Neuronal stem cell (in vitro differentiated cells): ENCODE measurements around the gene ENPP6.

Source experiments
- DNase-seq: peaks from one replicate; pipeline ENCODE4 v3.0.0-alpha.2; 2013; ENCODE audit warnings: low spot score
- H2AFZ ChIP-seq: one replicate; pipeline ENCODE4 v1.6.1; 2013; ENCODE audit warnings: mild to moderate bottlenecking, low read length, inconsistent platforms
- H2AK5ac ChIP-seq: 2 replicates; pipeline ENCODE4 v1.6.1; 2013; ENCODE audit warnings: low read depth, mild to moderate bottlenecking, inconsistent platforms, low read length, moderate library complexity, mixed read lengths
- H2BK120ac ChIP-seq: 2 replicates; pipeline ENCODE4 v1.6.1; 2013; ENCODE audit warnings: low read depth, mild to moderate bottlenecking, inconsistent platforms, low read length, moderate library complexity, mixed read lengths
- H2BK12ac ChIP-seq: one replicate; pipeline ENCODE4 v1.6.1; 2013; ENCODE audit warnings: low read length, inconsistent platforms
- H2BK15ac ChIP-seq: 2 replicates; pipeline ENCODE4 v1.6.1; 2013; ENCODE audit warnings: mild to moderate bottlenecking, low read length, inconsistent platforms, mixed read lengths
- H2BK5ac ChIP-seq: one replicate; pipeline ENCODE4 v1.6.1; 2013; ENCODE audit warnings: inconsistent platforms, mild to moderate bottlenecking, low read length, moderate library complexity
- H3K14ac ChIP-seq: one replicate; pipeline ENCODE4 v1.6.1; 2013; ENCODE audit warnings: low read length, inconsistent platforms
- H3K18ac ChIP-seq: 2 replicates; pipeline ENCODE4 v1.6.1; 2013; ENCODE audit warnings: low read length, inconsistent platforms
- H3K23ac ChIP-seq: 2 replicates; pipeline ENCODE4 v1.6.1; 2013; ENCODE audit warnings: low read depth, mild to moderate bottlenecking, mixed read lengths, low read length, inconsistent platforms; ENCODE audit not compliant: poor library complexity
- H3K27ac ChIP-seq: replicated peaks from 3 replicates; pipeline ENCODE4 v1.5.1; 2013; ENCODE audit warnings: low read length, inconsistent platforms
- H3K27me3 ChIP-seq, 3 experiments: 2 replicates each; pipeline ENCODE4 v1.6.1; 2013; ENCODE audit warnings: low read length in 3 of 3, mild to moderate bottlenecking in 2 of 3, inconsistent platforms in 1 of 3, low read depth in 1 of 3, mixed read lengths in 1 of 3, moderate library complexity in 1 of 3; ENCODE audit not compliant: control insufficient read depth in 3 of 3, insufficient read depth in 3 of 3
- H3K36me3 ChIP-seq, 2 donors: replicated peaks in 1 of 2; 2 replicates each; pipeline ENCODE4 v1.6.1; 2013; ENCODE audit warnings: low read length in 2 of 2; ENCODE audit not compliant: control insufficient read depth in 2 of 2, insufficient read depth in 2 of 2
- H3K4ac ChIP-seq: 2 replicates; pipeline ENCODE4 v1.6.1; 2013; ENCODE audit warnings: inconsistent platforms, mild to moderate bottlenecking, low read length, moderate library complexity
- H3K4me1 ChIP-seq, 2 donors: 1 replicate in 1 of 2; 2 replicates in 1 of 2; pipeline ENCODE4 v1.6.1; 2013; ENCODE audit warnings: low read length in 2 of 2, low read depth in 1 of 2; ENCODE audit not compliant: control insufficient read depth in 2 of 2, insufficient read depth in 1 of 2
- H3K4me2 ChIP-seq: one replicate; pipeline ENCODE4 v1.6.1; 2013; ENCODE audit warnings: mild to moderate bottlenecking, low read length, inconsistent platforms; ENCODE audit not compliant: insufficient read depth, poor library complexity, severe bottlenecking
- H3K4me3 ChIP-seq, 2 donors: 2 replicates each; pipeline ENCODE4 v1.5.1; 2013; ENCODE audit warnings: low read length in 2 of 2, mild to moderate bottlenecking in 2 of 2, inconsistent platforms in 1 of 2, moderate library complexity in 1 of 2
- H3K79me1 ChIP-seq: one replicate; pipeline ENCODE4 v1.6.1; 2013; ENCODE audit warnings: low read depth, mild to moderate bottlenecking, inconsistent platforms, low read length, moderate library complexity
- H3K9ac ChIP-seq: one replicate; pipeline ENCODE4 v1.6.1; 2013; ENCODE audit warnings: mild to moderate bottlenecking, low read depth, low read length, inconsistent platforms; ENCODE audit not compliant: poor library complexity
- H3K9me3 ChIP-seq, 2 donors: replicated peaks in 1 of 2; 2 replicates each; pipeline versions ENCODE3 to v1.6.1; 2013; ENCODE audit warnings: low read length in 2 of 2, mild to moderate bottlenecking in 2 of 2, inconsistent platforms in 1 of 2, low read depth in 1 of 2, mixed read lengths in 1 of 2, moderate library complexity in 1 of 2; ENCODE audit not compliant: control insufficient read depth in 2 of 2, insufficient read depth in 1 of 2
- H4K8ac ChIP-seq: one replicate; pipeline ENCODE4 v1.6.1; 2013; ENCODE audit warnings: low read depth, mild to moderate bottlenecking, inconsistent platforms, low read length, moderate library complexity
- H4K91ac ChIP-seq: one replicate; pipeline ENCODE4 v1.6.1; 2013; ENCODE audit warnings: low read length, low read depth, mild to moderate bottlenecking, inconsistent platforms; ENCODE audit not compliant: poor library complexity
- WGBS, 2 donors: extraction: QIAGEN DNeasy Blood & Tissue Kit; methylation state at CpG; one replicate each; pipeline ENCODE4 v1.1.7; 2013; ENCODE audit warnings: missing lambda C conversion rate in 2 of 2, mixed read lengths in 1 of 2; ENCODE audit not compliant: insufficient read length in 2 of 2, insufficient replicate concordance in 1 of 2; ENCODE audit errors: extremely low coverage in 2 of 2; 5-methylcytosine and 5-hydroxymethylcytosine counted together

Gene ENPP6

DNA sequence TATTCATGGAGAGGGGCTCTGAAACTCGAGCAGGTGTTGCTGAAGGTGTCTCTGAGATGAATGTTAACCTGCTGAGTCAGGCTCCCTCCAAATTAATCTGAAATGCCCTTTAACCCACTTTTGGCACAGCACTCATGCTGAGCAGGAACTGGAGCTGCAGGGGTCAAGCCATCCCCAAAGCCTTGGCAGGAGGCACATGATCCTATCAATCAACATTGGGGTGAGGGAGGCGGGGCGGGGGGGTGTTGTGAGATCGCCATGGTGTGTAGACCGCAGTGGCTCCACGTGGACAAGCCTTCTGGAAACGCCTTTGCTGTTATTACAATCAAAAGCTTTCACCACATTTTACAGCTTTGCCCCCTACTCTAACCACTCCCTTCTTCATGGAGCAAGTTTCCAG lies 16.5 kb downstream of the ENPP6 start:
- H4K8ac ChIP-seq = no peak overlapping the region
- no peaks in the 10 kb centered on the region for H3K79me1 ChIP-seq
- no peak for DNase-seq
- peak overlapping the region; percentile 86 for H2AK5ac ChIP-seq
- H3K14ac ChIP-seq = no peak overlapping the region
- no CpG with 5 or more reads among the region's 7 CpGs for WGBS, 2 donors
- no peak overlapping the region for H4K91ac ChIP-seq
- peaks cover 0 to 2% of the 10 kb centered on the region in 2 donors for H3K9me3 ChIP-seq
- H3K36me3 ChIP-seq = no peaks in the 10 kb centered on the region
- H2BK120ac ChIP-seq = no peak overlapping the region
- H3K4me1 ChIP-seq = peaks cover 0 to 11% of the 10 kb centered on the region in 2 donors
- H2BK15ac ChIP-seq = no peak overlapping the region
- H3K27ac ChIP-seq = no peak overlapping the region
- peak overlapping the region; percentile 40 for H3K18ac ChIP-seq
- H3K4ac ChIP-seq = no peak overlapping the region
- H2BK12ac ChIP-seq = no peak overlapping the region
- H3K9ac ChIP-seq = peak overlapping the region; percentile 7
- no peak overlapping the region for H3K4me2 ChIP-seq
- H3K4me3 ChIP-seq = no peak overlapping the region
- no peak overlapping the region for H3K23ac ChIP-seq
- no peak overlapping the region for H2AFZ ChIP-seq
- peaks cover 0 to 2% (median 0%) of the 10 kb centered on the region in 3 experiments for H3K27me3 ChIP-seq
- peak overlapping the region; percentile 2 for H2BK5ac ChIP-seq

DNA sequence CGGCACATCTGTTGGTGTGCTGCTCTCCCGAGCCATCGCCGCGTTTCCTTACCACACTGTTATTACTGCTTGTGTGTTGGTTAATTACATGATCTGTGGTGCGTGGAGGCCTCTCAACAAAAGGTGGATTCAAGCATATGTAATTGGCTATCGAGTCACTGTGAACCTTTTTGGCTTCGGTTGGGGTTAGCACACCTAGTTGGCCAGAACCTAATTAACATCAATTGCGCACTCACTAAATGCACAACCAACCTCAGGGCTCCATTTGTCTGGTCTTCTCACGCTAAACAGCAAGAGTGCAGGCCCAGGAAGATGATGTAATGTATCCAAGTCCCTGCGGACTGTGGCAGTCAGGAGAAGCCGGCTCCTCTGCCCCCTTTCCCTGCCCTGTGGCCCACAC lies 17.4 kb downstream of the ENPP6 start:
- Histone ChIP-seq H3K4ac (no peak overlapping the region), H2BK5ac (peak overlapping the region; percentile 2), H4K8ac (no peak overlapping the region), H3K27me3 (peaks cover 0 to 2% (median 0%) of the 10 kb centered on the region in 3 experiments), H3K9ac (no peak overlapping the region), H3K79me1 (no peaks in the 10 kb centered on the region), H4K91ac (no peak overlapping the region), H3K27ac (no peak overlapping the region), H2AK5ac (peak overlapping the region; percentile 86), H2AFZ (no peak overlapping the region), H2BK120ac (no peak overlapping the region), H3K18ac (peak overlapping the region; percentile 86), H2BK12ac (peak overlapping the region; percentile 28), H3K4me3 (no peak overlapping the region), H3K9me3 (peaks cover 0 to 2% of the 10 kb centered on the region in 2 donors), H3K23ac (peak overlapping the region; percentile 53), H3K4me2 (no peak overlapping the region), H2BK15ac (no peak overlapping the region), H3K36me3 (no peaks in the 10 kb centered on the region), H3K4me1 (peaks cover 0 to 11% of the 10 kb centered on the region in 2 donors), H3K14ac (no peak overlapping the region)
- no CpG with 5 or more reads among the region's 12 CpGs for whole genome bisulfite sequencing, 2 donors
- no peak for DNase-seq

DNA sequence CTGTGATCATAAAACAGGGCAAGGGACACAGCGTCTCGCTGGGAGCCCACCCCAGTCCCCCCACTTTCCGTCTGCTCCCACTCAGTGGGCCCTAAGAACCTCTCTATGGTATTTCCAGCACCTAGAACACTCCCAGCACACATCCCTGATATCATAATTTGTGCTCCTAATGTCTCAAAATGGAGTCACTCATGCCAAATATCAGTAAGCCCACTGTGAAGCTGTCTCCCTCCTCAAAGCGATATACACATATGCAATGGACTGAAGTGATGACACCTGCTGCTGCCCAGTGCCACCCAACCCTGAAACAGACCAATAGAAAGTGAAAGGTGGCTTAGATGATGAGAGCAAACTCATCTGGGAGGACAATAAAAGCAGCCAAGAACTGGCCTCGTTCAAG lies 17.9 kb downstream of the ENPP6 start:
- Histone ChIP-seq H3K79me1 (no peaks in the 10 kb centered on the region), H2AFZ (no peak overlapping the region), H3K36me3 (no peaks in the 10 kb centered on the region), H3K27me3 (peaks cover 0 to 2% (median 0%) of the 10 kb centered on the region in 3 experiments), H2BK15ac (no peak overlapping the region), H3K4ac (no peak overlapping the region), H3K27ac (no peak overlapping the region), H2BK120ac (no peak overlapping the region), H3K18ac (no peak overlapping the region), H4K8ac (no peak overlapping the region), H3K14ac (no peak overlapping the region), H3K23ac (no peak overlapping the region), H3K9ac (no peak overlapping the region), H2BK5ac (no peak overlapping the region), H2BK12ac (no peak overlapping the region), H3K4me2 (no peak overlapping the region), H2AK5ac (no peak overlapping the region), H3K4me1 (peaks cover 0 to 11% of the 10 kb centered on the region in 2 donors), H3K9me3 (peaks cover 0 to 2% of the 10 kb centered on the region in 2 donors), H3K4me3 (no peak overlapping the region), H4K91ac (no peak overlapping the region)
- WGBS, 2 donors = no CpG with 5 or more reads among the region's 5 CpGs
- no peak for DNase-seq

DNA sequence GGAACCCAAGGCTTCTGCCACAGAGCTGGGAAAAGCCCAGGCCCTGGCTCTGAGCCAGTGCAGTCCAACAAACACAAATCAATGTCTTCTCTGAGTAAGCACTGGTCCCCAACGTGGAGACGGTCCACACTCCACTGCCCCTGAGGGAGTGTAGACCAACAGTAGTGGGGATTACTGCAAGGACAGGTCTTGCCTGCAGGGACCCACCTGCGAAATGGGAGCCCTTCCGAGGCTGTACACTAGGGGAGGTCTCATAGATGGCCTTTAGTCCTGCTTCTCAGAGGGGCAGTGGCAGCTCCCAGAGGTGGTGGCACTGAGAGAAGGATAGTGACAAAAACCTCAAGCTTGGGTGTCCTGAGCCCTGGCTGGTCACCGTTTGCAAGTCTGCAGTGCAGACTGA lies 19.5 kb downstream of the ENPP6 start:
- Histone ChIP-seq H2AFZ (no peak overlapping the region), H2BK12ac (no peak overlapping the region), H2BK15ac (peak overlapping the region; percentile 22), H3K9ac (no peak overlapping the region), H2AK5ac (no peak overlapping the region), H3K4ac (no peak overlapping the region), H2BK120ac (no peak overlapping the region), H3K79me1 (no peaks in the 10 kb centered on the region), H3K18ac (peak overlapping the region; percentile 9), H3K27ac (no peak overlapping the region), H3K36me3 (no peaks in the 10 kb centered on the region), H3K23ac (no peak overlapping the region), H3K27me3 (no peaks in the 10 kb centered on the region), H3K4me1 (peaks cover 0 to 11% of the 10 kb centered on the region in 2 donors), H2BK5ac (no peak overlapping the region), H3K9me3 (no peaks in the 10 kb centered on the region), H3K4me2 (no peak overlapping the region), H4K91ac (no peak overlapping the region), H4K8ac (no peak overlapping the region), H3K14ac (no peak overlapping the region), H3K4me3 (no peak overlapping the region)
- WGBS, 2 donors = no CpG with 5 or more reads among the region's 5 CpGs
- no peak for DNase-seq
